ENCODE data around the gene LDLRAD3.

The LDLRAD3 gene

DNA sequence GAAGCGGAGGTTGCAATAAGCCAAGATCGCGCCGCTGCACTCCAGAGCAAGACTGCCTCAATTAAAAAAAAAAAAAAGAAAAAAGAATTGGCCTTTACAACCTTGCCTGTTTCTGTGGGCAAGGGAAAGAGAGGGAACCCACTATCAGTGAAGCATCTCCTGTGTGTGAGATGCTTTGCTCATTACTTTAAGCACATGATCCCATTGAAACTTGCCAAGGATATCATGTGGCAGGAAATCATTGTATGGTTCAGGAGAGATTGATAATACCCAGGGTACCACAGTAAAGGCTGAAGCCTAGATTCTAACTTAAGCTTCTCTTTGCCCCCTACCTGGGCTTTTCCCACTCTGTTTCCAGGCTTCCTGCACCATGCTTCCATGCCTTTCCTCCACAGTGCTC is 3.6 kb downstream of the LDLRAD3 start:
- H3F3A ChIP-seq (ENCODE audit: low read depth) = no peaks in the 10 kb centered on the region
- TF ChIP-seq, protein P1, sequence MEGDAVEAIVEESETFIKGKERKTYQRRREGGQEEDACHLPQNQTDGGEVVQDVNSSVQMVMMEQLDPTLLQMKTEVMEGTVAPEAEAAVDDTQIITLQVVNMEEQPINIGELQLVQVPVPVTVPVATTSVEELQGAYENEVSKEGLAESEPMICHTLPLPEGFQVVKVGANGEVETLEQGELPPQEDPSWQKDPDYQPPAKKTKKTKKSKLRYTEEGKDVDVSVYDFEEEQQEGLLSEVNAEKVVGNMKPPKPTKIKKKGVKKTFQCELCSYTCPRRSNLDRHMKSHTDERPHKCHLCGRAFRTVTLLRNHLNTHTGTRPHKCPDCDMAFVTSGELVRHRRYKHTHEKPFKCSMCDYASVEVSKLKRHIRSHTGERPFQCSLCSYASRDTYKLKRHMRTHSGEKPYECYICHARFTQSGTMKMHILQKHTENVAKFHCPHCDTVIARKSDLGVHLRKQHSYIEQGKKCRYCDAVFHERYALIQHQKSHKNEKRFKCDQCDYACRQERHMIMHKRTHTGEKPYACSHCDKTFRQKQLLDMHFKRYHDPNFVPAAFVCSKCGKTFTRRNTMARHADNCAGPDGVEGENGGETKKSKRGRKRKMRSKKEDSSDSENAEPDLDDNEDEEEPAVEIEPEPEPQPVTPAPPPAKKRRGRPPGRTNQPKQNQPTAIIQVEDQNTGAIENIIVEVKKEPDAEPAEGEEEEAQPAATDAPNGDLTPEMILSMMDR (conservative IDR thresholded peaks at IDR 0.05; ENCODE audit: low read length) = no peak
- TF ChIP-seq EZH2phosphoT487 (IDR thresholded peaks at IDR 0.05; ENCODE audit: borderline replicate concordance) = no peak
- no peaks in the 10 kb centered on the region for H3K9me2 ChIP-seq (replicated peaks; ENCODE audit: low read depth, low read length)
- no peaks in the 10 kb centered on the region for H3K27me3 ChIP-seq (ENCODE audit: insufficient read depth, low read length, poor library complexity, severe bottlenecking)
- H2AFZ ChIP-seq (ENCODE audit: low read length) = no peak overlapping the region
- no peaks in the 10 kb centered on the region for H4K20me1 ChIP-seq (ENCODE audit: insufficient read depth, low read length, poor library complexity, severe bottlenecking)
- H3K36me3 ChIP-seq (ENCODE audit: insufficient read depth, low read length) = no peaks in the 10 kb centered on the region
- H3K4me1 ChIP-seq (ENCODE audit: insufficient read depth, low read length, poor library complexity, severe bottlenecking) = peaks cover 6% of the 10 kb centered on the region
- H3K4me2 ChIP-seq (ENCODE audit: low read depth, low read length, poor library complexity, severe bottlenecking) = no peak overlapping the region
- no peak overlapping the region for H3K9ac ChIP-seq (ENCODE audit: low read depth, low read length, poor library complexity, severe bottlenecking)
- H3K4me3 ChIP-seq (ENCODE audit: low read length, poor library complexity, severe bottlenecking) = no peak overlapping the region
- no peaks in the 10 kb centered on the region for H3K9me3 ChIP-seq (ENCODE audit: insufficient read depth, low read depth, low read length)
- H3K79me2 ChIP-seq (ENCODE audit: insufficient read depth, low read length) = peaks cover 4% of the 10 kb centered on the region; the same call in 1 of the 2 replicates

DNA sequence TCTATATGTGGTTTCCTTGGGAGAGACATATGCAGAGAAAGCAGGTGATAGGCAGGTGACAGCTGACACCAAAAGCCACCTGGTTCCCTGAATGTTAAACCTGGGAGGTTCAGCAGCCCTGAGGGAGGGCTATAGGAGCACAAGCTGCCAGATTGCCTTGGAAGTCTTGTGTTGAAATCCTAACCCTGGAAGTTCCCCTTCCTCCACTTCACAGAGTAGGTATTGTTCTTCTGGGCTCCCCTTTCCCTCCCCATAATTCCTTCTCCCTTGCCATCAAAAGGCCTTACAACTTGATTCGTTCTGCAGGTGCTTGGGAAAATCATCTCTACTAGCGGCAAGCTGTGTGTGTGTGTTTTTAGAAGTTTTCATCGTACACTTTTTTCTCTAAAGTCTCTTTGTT is 5.4 kb downstream of the LDLRAD3 start:
- H3K9me3 ChIP-seq (ENCODE audit: insufficient read depth, low read depth, low read length) = no peaks in the 10 kb centered on the region
- H3K79me2 ChIP-seq (ENCODE audit: insufficient read depth, low read length) = peaks cover 4% of the 10 kb centered on the region; the same call in 1 of the 2 replicates
- no peak overlapping the region for H2AFZ ChIP-seq (ENCODE audit: low read length)
- no peaks in the 10 kb centered on the region for H4K20me1 ChIP-seq (ENCODE audit: insufficient read depth, low read length, poor library complexity, severe bottlenecking)
- TF ChIP-seq, protein P1 (conservative IDR thresholded peaks at IDR 0.05; ENCODE audit: low read length) = no peak
- no peak for TF ChIP-seq EZH2phosphoT487 (IDR thresholded peaks at IDR 0.05; ENCODE audit: borderline replicate concordance)
- H3K4me3 ChIP-seq (ENCODE audit: low read length, poor library complexity, severe bottlenecking) = no peak overlapping the region
- no peak overlapping the region for H3K4me2 ChIP-seq (ENCODE audit: low read depth, low read length, poor library complexity, severe bottlenecking)
- H3F3A ChIP-seq (ENCODE audit: low read depth) = no peaks in the 10 kb centered on the region
- no peaks in the 10 kb centered on the region for H3K9me2 ChIP-seq (replicated peaks; ENCODE audit: low read depth, low read length)
- H3K36me3 ChIP-seq (ENCODE audit: insufficient read depth, low read length) = no peaks in the 10 kb centered on the region
- H3K9ac ChIP-seq (ENCODE audit: low read depth, low read length, poor library complexity, severe bottlenecking) = no peak overlapping the region
- H3K4me1 ChIP-seq (ENCODE audit: insufficient read depth, low read length, poor library complexity, severe bottlenecking) = peaks cover 6% of the 10 kb centered on the region
- no peaks in the 10 kb centered on the region for H3K27me3 ChIP-seq (ENCODE audit: insufficient read depth, low read length, poor library complexity, severe bottlenecking)

DNA sequence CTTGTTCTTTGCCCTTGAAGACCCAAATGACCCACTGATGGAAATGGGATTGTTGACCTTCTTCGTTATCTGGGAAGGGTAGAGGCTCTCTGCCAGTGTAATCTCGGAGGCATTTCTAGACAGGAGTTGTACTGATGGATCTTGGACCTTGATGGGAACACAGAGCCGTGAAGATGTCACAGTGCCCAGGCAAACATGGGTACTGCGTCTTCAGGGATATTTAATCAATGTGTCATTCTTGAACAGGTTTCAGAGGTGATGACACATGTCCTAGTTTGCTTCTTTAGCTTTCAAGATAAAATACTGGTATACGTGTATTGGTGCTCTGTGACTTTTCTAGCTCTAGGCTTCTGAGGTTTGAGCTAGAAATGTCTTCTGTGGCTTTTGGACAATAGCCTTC is 6.2 kb downstream of the LDLRAD3 start:
- Histone ChIP-seq H4K20me1 (ENCODE audit: insufficient read depth, low read length, poor library complexity, severe bottlenecking) (no peaks in the 10 kb centered on the region), H3K4me2 (ENCODE audit: low read depth, low read length, poor library complexity, severe bottlenecking) (no peak overlapping the region), H3K9me3 (ENCODE audit: insufficient read depth, low read depth, low read length) (no peaks in the 10 kb centered on the region), H3F3A (ENCODE audit: low read depth) (no peaks in the 10 kb centered on the region), H3K79me2 (ENCODE audit: insufficient read depth, low read length) (no peaks in the 10 kb centered on the region), H3K9me2 (replicated peaks; ENCODE audit: low read depth, low read length) (no peaks in the 10 kb centered on the region), H3K36me3 (ENCODE audit: insufficient read depth, low read length) (no peaks in the 10 kb centered on the region), H3K27me3 (ENCODE audit: insufficient read depth, low read length, poor library complexity, severe bottlenecking) (no peaks in the 10 kb centered on the region), H3K4me1 (ENCODE audit: insufficient read depth, low read length, poor library complexity, severe bottlenecking) (peaks cover 8% of the 10 kb centered on the region), H2AFZ (ENCODE audit: low read length) (no peak overlapping the region), H3K4me3 (ENCODE audit: low read length, poor library complexity, severe bottlenecking) (no peak overlapping the region), H3K9ac (ENCODE audit: low read depth, low read length, poor library complexity, severe bottlenecking) (no peak overlapping the region)
- no peak for TF ChIP-seq EZH2phosphoT487 (IDR thresholded peaks at IDR 0.05; ENCODE audit: borderline replicate concordance)
- TF ChIP-seq, protein P1 (conservative IDR thresholded peaks at IDR 0.05; ENCODE audit: low read length) = no peak

Measured in Loucy (cell line).